CD4-positive, alpha-beta T cell treated with Interleukin-4 for 1 hour (primary cell): ENCODE data around the gene ASPG.

Experiments used
- DNase-seq, 2 donors: peaks; one replicate each; pipeline ENCODE4 v3.0.0-alpha.2; 2020 to 2022

Gene ASPG

GRCh38 chr14:104085032-104085888 is at the start of gene ASPG:
Gene ASPG (plus strand): TSS chr14:104085700. CDS start chr14:104085771, 71 bp downstream.
- peak in 1 of 2 donors; percentile 7 for DNase-seq

DNA sequence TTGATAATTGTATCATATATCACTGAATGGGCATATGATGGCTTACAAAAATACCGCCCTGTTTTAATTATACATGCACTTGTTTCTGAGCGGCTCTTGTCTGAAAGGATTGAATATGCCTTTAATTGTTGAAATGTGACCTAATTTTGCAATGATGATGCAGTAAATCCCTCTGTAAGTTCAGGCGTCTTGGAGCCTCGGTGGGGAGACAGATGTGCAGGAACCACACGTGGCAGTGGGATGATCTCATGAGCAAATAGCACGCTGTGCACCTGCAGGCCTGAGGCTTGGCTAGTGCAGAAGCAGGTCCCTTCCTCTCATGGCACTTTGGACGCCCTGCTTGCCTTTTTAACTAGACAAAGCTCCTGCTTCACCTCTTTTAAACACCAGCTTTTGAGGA is 49.3 kb upstream of the ASPG start:
- DNase-seq: no peak

DNA sequence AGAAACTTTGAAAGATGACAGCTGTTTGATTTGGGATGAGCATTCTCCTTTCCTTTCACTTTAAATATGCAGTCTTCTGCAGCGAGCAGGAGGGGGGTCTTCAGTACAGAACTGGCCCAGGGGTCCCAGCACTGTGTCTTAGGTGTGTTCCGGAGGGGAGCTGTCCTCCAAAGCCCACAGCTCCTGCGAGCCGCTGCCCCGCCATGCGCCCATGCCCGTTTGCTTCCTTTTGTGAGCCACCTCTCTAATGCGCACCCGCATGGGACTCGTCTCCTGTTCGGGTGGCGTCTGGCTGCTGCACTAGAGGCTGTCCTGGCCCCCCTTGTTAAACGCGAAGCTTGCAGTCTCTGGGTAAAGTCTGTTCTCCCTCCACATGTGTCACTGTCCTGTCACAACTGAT is 48.4 kb upstream of the ASPG start:
- DNase-seq: no peak

DNA sequence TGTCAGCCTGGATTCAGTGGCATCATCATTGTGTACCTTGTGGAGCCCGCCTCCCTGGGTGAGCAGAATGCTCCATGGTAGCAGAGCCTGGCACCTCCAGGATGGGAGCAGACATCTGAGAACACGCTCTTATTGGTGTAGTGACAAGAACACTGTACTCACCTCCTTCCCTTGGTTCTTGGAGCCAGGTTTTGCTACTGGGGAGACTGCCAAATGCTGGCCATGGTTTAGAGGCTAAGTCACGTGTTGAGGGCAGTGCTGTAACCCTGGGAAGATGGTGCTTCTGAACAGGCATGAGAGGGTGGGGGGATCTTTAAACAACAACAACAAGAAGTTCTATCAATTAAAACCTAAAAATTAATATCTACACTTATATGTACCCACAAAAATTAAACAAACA is 47.6 kb upstream of the ASPG start:
- DNase-seq: no peak

GRCh38 chr14:104039214-104039613 is 46.3 kb upstream of the ASPG start:
- no peak for DNase-seq

GRCh38 chr14:104040539-104040938 is 45.0 kb upstream of the ASPG start:
- DNase-seq: no peak

DNA sequence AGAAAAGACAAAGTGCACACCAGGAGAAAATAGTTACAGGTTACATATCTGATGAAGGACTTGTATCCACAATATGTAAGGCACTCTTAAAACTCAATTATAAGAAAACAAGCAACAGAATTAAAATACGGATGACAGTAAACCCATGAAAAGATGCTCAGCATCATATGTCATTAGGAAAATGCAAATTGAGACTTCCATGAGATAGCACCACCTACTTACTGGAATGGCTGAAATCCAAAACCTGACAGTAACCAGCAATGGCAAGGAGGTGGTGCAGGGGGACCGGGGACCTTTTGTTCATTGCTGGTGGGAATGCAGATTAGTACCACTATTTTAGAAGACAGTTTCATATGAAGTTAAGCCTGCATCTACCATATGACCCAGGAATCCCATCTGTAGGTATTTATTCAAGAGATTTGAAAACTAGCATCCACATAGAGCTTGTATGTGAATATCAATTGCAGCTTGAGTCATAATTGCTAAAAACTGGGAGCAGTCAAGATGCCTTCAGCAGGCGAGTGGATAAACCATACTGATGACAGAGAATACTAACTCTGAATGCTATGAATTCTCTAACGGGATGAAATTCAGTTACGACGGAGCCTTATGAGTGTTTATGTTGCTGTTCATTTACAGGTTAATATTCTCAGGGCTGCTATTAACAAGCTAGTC is 43.9 kb upstream of the ASPG start:
- DNase-seq: no peak

- DNase-seq: no peak
Observed at GRCh38 chr14:104044016-104044415, 41.5 kb upstream of the ASPG start.

- no peak for DNase-seq
Observed at GRCh38 chr14:104047761-104048160, 37.7 kb upstream of the ASPG start.

GRCh38 chr14:104048758-104049507 is 36.6 kb upstream of the ASPG start:
- no peak for DNase-seq

- DNase-seq: no peak
Observed at GRCh38 chr14:104049576-104050240, 35.8 kb upstream of the ASPG start.

DNA sequence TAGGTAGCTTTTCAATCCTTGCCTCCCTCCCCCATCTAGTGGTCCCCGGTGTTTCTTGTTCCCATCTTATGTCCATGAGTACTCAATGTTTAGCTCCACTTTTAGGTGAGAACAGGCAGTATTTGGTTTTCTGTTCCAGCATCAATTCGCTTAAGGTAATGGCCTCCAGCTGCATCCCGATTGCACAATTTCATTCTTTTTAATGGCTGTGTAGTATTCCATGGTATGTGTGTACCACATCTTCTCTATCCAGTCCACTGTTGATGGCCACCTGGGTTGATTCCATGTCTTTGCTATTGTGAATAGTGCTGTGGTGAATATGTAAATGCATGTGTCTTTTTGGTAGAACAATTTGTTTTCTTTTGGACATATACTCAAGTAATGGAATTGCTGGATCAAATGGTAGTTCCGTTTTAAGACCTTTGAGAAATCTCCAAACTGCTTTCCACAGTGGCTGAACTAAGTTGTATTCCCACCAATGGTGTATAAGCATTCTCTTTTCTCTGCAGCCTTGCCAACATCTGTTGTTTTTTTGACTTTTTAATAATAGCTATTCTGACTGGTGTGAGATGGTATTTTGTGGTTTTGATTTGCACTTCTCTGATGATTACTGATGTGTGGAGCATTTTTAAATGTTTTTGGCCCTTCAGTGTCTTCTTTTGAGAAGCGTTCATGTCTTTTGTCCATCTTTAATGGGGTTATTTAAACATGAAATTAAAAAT is 34.2 kb upstream of the ASPG start:
- DNase-seq: no peak

- no peak for DNase-seq
Observed at GRCh38 chr14:104054222-104054905, 31.1 kb upstream of the ASPG start.

- no peak for DNase-seq
Observed at GRCh38 chr14:104062281-104062680, 23.2 kb upstream of the ASPG start.

GRCh38 chr14:104064003-104064402 is 21.5 kb upstream of the ASPG start:
- DNase-seq: no peak

DNA sequence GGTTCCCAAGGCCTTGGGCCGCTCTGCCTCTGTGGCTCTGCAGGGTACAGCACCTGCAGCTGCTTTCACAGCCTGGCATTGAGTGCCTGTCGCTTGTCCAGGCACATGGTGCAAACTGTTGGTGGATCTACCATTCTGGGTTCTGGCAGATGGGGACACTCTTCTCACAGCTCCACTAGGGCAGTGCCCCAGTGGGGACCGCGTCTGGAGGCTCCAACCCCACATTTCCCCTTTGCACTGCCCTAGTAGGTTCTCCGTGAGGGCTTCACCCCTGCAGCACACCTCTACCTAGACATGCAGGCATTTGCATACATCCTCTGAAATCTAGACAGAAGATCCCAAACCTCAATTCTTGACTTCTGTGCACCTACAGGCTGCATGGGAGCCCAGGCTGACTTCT is 19.2 kb upstream of the ASPG start:
- no peak for DNase-seq

DNA sequence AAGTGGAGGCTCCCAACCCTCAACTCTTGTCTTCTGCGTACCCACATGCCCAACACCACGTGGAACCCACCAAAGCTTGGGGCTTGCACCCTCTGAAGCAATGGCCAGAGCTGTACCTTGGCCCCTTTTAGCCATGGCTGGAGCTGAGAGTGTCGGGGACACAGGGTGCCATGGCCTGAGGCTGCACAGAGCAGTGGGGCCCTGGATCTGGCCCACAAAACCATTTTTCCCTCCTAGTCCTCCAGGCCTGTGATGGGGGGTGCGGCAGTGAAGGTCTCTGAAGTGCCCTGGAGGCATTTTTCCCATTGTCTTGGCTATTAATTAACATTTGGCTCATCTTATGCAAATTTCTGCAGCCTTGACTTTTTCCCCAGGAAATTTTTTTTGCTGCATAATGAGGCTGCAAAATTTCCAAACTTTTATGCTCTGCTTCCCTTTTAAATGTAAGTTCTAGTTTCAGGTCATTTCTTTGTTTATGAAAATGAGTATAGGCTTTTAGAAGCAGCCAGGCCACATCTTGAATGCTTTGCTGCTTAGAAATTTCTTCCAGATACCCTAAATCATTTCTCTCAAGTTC is 18.7 kb upstream of the ASPG start:
- no peak for DNase-seq

- no peak for DNase-seq
Observed at GRCh38 chr14:104069541-104069940, 16.0 kb upstream of the ASPG start.

GRCh38 chr14:104072586-104072985 is 12.9 kb upstream of the ASPG start:
- DNase-seq: no peak

DNA sequence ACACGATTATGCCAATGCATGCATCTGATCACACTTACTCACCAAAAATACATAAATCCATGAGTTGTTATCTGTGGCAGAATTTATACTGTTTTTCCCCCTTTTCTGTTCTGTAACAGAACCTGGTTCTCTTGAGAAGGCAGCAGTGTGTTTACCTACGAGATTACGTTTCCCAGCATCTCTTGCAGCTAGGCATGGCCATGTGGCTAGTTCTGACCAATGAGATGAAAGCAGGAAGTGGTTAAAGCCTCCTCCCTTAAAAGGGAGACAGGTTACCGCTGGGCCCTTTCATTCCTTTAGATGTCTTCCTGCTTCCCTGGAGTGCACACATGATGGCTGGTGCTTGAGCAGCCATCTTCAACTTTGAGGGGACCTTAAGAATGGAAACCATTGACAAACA is 11.7 kb upstream of the ASPG start:
- DNase-seq: no peak

DNA sequence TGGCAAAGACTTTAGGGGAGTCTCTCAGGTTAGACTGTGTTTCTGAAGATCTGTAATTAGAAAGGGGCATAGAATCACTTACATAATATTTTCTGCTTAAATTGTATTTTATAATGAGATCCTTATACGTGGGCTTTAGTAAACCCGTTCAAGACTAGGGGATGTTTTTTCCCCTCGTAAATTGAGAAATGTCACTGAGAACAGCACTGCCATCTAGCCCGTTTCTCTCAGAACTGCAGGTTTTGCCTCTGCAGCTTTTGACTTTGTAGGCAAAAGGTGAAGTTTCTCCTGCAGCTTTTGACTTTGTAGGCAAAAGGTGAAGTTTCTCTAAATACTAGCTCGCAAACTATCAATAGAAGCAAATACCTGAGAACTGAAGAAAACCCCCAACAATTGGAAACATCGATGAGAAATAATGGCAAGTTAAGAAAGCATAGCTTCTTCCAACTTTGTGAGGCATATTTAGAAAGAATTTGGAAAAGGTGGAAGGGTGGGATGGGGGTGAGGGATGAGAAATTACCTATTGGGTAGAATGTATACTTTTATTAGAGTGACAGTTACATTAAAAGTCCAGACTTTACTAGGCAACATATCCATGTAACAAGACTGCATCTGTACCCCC is 9.9 kb upstream of the ASPG start:
- DNase-seq: no peak
